ENCODE data around the gene SULT4A1.

DNA sequence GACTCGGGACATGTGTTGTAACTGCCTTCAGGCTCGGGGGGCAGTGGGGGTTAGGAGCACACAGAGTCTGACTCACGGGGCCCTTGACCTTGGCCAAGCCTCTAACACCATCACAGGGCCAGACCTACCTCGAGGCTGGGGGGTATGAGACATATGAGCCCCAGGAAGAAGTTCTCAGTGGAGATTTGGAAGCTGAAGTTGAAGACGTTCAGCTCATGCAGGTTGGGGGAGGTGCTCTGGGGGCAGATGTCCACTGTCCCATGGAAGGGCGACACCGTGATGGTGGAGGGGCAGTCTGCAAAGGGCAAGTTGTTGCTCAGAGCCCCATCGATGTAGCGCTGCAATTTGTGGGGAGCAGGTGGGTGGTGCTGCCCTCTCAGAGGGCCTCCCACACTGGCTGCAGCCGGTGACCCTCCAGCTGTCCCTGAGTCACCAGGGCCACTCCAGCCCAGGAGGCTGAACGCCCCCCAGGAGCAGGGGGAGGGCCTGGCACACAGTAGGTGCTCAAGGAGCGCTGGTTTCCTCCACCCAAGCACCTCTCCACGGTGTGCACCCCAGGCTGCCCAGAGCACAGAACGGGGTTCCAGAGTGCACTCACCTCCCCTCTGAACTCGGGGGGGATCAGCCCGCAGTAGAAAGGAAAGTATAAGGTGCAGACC lies 27.0 kb upstream of the SULT4A1 start:
- TF ChIP-seq, protein P1, sequence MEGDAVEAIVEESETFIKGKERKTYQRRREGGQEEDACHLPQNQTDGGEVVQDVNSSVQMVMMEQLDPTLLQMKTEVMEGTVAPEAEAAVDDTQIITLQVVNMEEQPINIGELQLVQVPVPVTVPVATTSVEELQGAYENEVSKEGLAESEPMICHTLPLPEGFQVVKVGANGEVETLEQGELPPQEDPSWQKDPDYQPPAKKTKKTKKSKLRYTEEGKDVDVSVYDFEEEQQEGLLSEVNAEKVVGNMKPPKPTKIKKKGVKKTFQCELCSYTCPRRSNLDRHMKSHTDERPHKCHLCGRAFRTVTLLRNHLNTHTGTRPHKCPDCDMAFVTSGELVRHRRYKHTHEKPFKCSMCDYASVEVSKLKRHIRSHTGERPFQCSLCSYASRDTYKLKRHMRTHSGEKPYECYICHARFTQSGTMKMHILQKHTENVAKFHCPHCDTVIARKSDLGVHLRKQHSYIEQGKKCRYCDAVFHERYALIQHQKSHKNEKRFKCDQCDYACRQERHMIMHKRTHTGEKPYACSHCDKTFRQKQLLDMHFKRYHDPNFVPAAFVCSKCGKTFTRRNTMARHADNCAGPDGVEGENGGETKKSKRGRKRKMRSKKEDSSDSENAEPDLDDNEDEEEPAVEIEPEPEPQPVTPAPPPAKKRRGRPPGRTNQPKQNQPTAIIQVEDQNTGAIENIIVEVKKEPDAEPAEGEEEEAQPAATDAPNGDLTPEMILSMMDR (IDR thresholded peaks at IDR 0.05 in 8 of 11, conservative IDR thresholded peaks at IDR 0.05 in 3 of 11), result no peak
- TF ChIP-seq POLR2A (IDR thresholded peaks at IDR 0.05), result no peak
- no peak for TF ChIP-seq POLR2AphosphoS5 (IDR thresholded peaks at IDR 0.05)

All from spleen (tissue), 7 donors.